ENCODE data around the gene SBK2.

Gene SBK2

GRCh38 chr19:55516878-55517620 is 19.9 kb downstream of the SBK2 start:
- peak overlapping the region; percentile 24 for H3K4me3 ChIP-seq (ENCODE audit: low read depth, low read length)
- in situ Hi-C loops (cut with HindIII; ENCODE audit: low sequenced_read_pairs): no loop called here
- TF ChIP-seq CTCF (IDR thresholded peaks at IDR 0.05; ENCODE audit: low read depth, low read length): peak; percentile 94
- peak; percentile 90 for DNase-seq (ENCODE audit: low read depth, low spot score)

- in situ Hi-C loops (cut with HindIII; ENCODE audit: low sequenced_read_pairs): no loop called here
- TF ChIP-seq CTCF (IDR thresholded peaks at IDR 0.05; ENCODE audit: low read depth, low read length): no peak
Observed at GRCh38 chr19:55508120-55508519, 28.8 kb downstream of the SBK2 start.

GRCh38 chr19:55504981-55505380 is 32.0 kb downstream of the SBK2 start:
- no peak for TF ChIP-seq CTCF (IDR thresholded peaks at IDR 0.05; ENCODE audit: low read depth, low read length)
- H3K4me3 ChIP-seq (ENCODE audit: low read depth, low read length): no peak overlapping the region
- no peak for DNase-seq (ENCODE audit: low read depth, low spot score)
- in situ Hi-C loops (cut with HindIII; ENCODE audit: low sequenced_read_pairs): no loop called here

More at GRCh38 chr19:55508120-55508519, 28.8 kb downstream of the SBK2 start:
- DNase-seq (ENCODE audit: low read depth, low spot score): no peak
- H3K4me3 ChIP-seq (ENCODE audit: low read depth, low read length): no peak overlapping the region

GRCh38 chr19:55504252-55504603 is 32.7 kb downstream of the SBK2 start:
- no peak for DNase-seq (ENCODE audit: low read depth, low spot score)
- H3K4me3 ChIP-seq (ENCODE audit: low read depth, low read length): no peak overlapping the region
- in situ Hi-C loops (cut with HindIII; ENCODE audit: low sequenced_read_pairs): no loop called here
- TF ChIP-seq CTCF (IDR thresholded peaks at IDR 0.05; ENCODE audit: low read depth, low read length): no peak

- TF ChIP-seq CTCF (IDR thresholded peaks at IDR 0.05; ENCODE audit: low read depth, low read length): peak; percentile 95
- peak overlapping the region; percentile 48 for H3K4me3 ChIP-seq (ENCODE audit: low read depth, low read length)
- in situ Hi-C loops (cut with HindIII; ENCODE audit: low sequenced_read_pairs): no loop called here
- DNase-seq (ENCODE audit: low read depth, low spot score): peak; percentile 90
Observed at GRCh38 chr19:55503502-55504251, 33.3 kb downstream of the SBK2 start.

- no peak for TF ChIP-seq CTCF (IDR thresholded peaks at IDR 0.05; ENCODE audit: low read depth, low read length)
- in situ Hi-C loops (cut with HindIII; ENCODE audit: low sequenced_read_pairs): no loop called here
- DNase-seq (ENCODE audit: low read depth, low spot score): no peak
- no peak overlapping the region for H3K4me3 ChIP-seq (ENCODE audit: low read depth, low read length)
Observed at GRCh38 chr19:55503157-55503501, 33.8 kb downstream of the SBK2 start.

All from astrocyte of the spinal cord (primary cell).